ENCODE measurements around the gene UPB1.

DNA sequence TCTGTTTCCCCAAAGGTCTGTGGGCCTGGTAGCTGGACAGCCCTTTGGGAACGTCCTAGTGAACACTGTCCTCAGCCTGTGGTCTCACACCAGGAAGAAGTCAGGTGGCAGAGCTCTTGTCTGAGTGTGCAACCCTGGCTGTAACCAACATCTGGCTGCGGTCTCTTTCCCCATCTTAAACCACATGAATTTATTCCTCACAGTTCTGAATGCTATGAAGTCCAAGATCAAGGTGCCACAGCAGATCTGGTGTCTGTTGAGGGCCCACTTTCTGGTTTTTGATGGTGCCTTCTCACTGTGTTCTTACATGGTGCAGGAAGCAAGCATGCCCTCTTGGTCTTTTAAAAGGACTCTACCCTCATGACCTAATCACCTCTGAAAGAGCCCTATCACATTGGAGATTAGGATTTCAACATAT is 2.7 kb downstream of the UPB1 start:
- TF ChIP-seq, protein P1, sequence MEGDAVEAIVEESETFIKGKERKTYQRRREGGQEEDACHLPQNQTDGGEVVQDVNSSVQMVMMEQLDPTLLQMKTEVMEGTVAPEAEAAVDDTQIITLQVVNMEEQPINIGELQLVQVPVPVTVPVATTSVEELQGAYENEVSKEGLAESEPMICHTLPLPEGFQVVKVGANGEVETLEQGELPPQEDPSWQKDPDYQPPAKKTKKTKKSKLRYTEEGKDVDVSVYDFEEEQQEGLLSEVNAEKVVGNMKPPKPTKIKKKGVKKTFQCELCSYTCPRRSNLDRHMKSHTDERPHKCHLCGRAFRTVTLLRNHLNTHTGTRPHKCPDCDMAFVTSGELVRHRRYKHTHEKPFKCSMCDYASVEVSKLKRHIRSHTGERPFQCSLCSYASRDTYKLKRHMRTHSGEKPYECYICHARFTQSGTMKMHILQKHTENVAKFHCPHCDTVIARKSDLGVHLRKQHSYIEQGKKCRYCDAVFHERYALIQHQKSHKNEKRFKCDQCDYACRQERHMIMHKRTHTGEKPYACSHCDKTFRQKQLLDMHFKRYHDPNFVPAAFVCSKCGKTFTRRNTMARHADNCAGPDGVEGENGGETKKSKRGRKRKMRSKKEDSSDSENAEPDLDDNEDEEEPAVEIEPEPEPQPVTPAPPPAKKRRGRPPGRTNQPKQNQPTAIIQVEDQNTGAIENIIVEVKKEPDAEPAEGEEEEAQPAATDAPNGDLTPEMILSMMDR (IDR thresholded peaks at IDR 0.05) = no peak
- TF ChIP-seq EP300 (IDR thresholded peaks at IDR 0.05) = no peak
